Measurements from ENCODE around the gene PDE5A.

- TF ChIP-seq CTCF (IDR thresholded peaks at IDR 0.05; ENCODE audit: low read depth, low read length, poor library complexity, severe bottlenecking): no peak
- TF ChIP-seq EZH2phosphoT487 (IDR thresholded peaks at IDR 0.05; ENCODE audit: borderline replicate concordance, low read length): no peak
Observed at GRCh38 chr4:119493886-119494285, 134.7 kb downstream of the PDE5A start.
